HG02943 (cell line): Measurements from ENCODE around the gene RASGEF1B.

Experiments
- ATAC-seq: cut with Tn5 transposase; IDR thresholded peaks from one replicate; pipeline ENCODE4 v1.9.1; 2021; ENCODE audit warnings: mild to moderate bottlenecking, low read depth, moderate library complexity; ENCODE audit not compliant: unreplicated experiment

The RASGEF1B gene

DNA sequence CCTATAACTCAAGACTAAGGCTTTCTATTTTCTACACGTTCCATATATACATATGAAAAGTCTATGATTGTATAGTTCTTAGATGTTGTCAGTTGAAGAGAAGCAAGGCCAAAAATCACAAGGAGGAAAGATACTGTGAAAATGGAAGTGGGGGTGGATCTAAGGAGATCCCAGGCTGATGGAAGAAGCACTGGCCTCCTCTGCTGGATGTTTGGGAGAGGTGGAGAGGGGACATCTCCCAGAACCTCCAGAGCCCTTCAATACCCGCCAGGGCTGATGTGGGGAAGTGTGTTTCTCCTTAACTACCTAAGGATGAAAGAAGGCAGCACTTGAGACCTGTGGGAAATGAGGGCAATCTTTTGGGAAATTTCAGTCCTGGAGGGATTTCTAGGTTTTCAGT is 67.4 kb downstream of the RASGEF1B start:
- ATAC-seq, result no peak

DNA sequence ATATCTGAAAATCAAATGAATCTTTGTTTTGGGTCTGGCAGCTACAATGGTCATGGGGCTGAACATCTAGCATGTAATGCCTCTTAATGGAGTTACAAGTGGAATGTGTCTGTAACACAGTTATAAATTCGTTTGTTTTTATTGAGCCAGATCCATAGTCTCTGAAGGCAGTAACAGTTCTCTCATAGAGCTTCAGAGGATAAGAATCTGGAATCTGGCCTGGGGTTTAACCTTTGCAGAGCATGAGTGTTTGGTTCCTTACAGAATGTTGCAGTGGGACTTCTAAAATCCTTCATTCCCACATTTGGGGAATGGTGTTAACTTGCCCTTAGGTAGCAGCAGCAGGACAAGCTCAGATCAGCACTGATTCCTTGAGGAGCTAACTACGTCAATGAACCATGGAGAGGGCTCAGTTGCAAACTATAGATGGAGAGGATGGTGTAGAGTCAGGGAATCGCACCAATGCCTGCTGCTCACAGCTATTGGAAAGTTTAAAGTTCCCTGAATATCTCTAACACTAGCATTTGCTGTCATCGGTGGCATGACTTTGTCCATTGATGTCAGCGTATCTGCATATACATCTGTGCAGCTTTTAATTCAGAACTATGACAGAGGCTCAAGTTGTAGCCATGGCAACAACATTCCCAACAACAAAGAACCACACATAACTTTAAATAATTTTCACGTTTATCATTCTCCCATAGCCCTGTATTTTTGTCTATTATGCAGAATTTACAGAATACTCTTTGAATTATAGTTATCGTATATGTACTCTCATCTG is 72.2 kb downstream of the RASGEF1B start:
- no peak for ATAC-seq

DNA sequence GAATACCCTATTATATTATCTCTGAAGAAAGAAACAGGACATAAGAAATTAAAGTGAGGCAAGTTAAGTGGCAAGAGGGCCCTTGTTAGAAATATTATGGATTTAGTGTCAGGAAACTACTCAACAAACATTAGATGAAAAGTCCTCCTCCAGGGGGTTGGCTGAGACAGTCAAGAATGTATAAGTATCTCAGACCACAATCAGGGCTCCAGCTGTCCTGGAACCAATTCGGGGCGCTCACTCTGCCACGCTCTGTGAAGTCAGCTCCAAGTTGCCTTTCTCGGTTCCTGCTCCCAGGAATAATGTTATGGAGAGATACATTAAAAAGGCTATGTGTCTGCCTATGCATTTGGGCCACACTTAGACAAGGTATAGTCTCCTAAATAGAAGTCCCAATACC is 73.3 kb downstream of the RASGEF1B start:
- no peak for ATAC-seq

DNA sequence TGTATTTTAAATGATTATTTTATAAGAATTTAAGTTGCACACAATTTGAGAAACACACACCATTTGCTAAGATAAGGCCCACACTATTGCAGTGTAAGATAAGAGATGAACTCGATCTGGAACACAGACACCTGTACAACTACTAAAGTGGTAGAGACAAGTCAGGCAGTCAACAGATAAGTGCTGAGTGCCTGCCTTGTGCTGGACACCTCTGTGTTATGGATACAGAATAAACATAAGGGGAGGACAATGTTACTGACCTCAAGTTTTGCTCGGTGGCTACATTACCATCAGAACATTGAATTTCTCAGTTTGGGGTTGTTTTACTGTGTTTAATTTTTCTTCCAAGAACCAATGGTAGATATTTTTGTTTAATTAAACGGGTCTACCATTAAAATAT is 74.1 kb downstream of the RASGEF1B start:
- ATAC-seq, result no peak

DNA sequence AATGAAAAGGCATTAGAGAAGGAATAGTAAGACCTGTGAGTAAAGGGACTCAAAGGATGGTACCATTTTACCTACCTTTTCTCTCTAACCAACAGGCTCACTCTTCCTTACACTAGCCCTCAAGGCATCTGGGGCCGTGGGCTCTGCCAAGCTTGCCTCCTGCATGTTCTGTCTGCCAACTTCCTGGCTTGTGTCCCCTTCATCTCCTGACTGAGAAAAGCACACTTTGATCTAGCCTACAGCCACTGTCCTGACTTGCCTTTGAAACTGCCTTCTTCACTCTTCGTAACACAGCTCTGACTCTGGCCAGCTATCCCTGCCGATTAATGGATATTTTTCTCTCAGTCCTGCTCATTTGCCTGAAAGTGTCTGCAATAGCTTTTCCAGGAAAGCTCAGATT is 76.5 kb downstream of the RASGEF1B start:
- no peak for ATAC-seq

DNA sequence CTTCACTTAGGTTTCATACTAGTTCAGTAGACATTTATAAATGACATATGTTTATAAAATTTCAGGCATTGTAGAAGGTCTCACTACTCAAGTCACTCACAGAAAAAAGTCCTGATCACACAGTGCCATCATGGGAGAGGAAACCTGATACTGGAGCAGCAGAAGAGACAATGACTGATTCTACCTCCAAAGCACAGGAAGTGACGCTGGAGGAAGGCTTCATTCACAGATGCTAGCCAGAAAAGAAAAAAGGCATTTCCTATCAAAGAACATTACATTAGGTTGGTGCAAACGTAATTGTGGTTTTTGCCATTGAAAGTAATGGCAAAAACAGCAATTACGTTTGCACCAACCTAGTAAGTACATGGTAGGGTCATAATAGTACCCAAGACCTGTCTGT is 79.5 kb downstream of the RASGEF1B start:
- ATAC-seq, result no peak

DNA sequence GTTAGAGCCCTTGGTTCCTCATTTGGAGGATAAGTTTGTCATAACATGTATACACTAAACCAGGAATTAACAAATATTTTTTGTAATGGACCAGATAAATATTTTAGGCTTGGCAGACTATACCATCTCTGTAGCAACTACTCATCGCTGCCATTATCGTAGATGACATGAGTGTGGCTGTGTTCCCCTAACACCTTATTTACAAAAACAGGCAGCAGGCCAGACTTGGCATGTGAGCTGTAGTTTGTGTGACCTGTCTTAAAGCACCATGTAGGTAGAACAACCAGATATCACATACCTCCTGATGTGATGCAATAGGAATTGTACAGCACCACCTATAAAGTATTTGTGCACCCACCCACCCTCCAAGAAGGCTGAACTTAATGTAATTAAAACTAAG is 82.0 kb downstream of the RASGEF1B start:
- ATAC-seq, result no peak

DNA sequence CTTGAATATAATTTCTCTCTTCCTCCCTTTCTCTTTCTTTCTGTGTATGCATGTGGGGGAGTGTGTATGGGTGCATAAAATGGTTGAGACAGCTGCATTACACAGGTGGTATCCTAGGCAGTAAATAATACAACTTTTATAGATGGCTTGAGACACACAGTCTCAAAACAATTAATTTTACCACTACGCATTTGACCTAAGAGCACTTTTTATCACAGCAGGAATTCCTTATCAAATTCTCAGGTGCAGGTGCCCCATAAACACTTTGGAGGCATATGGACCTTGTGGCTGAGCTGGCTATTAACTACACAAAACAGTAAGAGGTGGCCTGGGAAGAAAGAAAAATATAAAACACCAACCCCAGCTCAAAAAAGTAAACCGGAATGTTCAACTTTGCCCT is 91.3 kb downstream of the RASGEF1B start:
- no peak for ATAC-seq

DNA sequence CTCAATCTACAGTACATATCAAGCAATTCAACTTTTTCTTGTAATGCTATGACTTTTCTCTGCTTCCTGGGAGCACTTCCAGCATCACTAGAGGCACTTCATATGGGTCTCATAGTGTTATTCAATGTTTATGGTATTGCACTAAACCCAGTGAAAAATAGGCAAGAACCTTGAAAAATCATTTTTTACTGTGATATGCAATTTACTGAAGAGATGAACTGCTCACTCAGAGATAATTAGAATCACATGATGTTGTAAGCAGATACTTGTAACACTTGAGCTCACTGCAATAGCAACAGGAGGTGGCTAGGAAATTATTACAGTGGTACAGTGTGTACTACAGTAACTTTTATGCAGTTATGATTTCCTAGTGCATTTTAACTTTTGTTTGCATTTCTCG is 93.3 kb downstream of the RASGEF1B start:
- ATAC-seq, result no peak

DNA sequence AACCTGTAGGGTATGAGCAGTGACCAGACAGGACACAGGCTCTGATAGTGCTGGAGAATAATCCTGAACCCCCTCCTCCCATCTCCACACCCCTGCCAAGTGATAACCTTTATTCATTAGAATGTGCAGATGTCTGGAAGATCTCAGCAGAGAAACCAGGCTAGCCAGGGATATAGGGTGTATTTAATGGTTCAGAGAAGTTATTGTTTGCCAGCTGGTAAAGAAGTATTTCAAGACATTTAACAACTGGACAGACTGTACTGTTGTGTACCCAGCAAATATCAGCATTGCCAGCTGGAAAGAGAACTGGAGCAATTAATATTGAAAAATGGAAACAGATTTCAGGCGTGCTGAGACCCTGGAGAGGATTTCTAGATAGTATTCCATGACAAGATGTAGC is 94.5 kb downstream of the RASGEF1B start:
- ATAC-seq, result no peak

DNA sequence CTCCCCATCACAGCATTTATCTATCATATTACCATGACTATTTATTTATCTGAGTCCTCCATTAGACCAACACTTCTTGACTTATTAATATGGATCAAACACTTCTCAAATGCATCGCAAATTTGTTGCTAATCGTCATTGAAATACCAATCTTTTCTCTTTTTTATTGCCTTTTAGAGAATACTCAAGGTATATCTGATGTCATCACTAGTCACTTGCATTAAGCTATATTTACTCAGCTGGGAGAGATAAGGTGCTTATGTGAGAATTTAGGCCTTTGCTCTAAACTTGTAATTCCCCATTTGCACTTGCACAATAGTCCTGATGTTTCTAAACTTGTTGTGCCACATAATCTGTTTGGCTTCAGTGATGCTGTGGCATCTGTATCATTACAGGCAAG is 95.0 kb downstream of the RASGEF1B start:
- ATAC-seq, result no peak
